ENCODE measurements around the gene MYO5B. TPM values are rescaled to one million over a fixed set of nuclear protein-coding genes. Genes with fewer than 3 reads are reported as not detected.

The MYO5B gene
- total RNA-seq, 2 experiments from 2014 or later, result not detected

DNA sequence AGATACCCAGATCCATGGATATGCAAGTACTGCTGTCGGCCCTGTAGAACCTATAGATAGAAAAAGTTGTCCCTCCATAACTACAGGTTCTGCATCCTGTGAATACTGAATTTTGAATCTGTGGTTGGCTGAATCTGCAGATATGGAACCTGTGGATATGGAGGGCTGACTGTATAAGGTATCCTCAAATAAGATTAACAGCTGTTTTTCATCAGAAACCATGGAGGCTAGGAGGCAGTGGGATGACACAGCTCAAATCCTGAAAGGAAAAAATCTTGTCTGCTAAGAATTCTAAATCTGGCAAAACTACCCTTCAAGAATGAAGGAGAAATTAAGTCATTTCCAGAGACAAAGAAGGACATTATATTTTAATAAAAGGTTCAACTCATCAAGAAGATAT is 367.0 kb downstream of the MYO5B start:
- Histone ChIP-seq H3K9me3 (ENCODE audit: low read length) (no peaks in the 10 kb centered on the region), H3K4me2 (ENCODE audit: low read length) (no peak overlapping the region), H2AFZ (ENCODE audit: low read length) (no peak overlapping the region), H3K4me3 (ENCODE audit: low read depth, low read length, poor library complexity, severe bottlenecking) (no peak overlapping the region), H3K27ac (ENCODE audit: low read depth, low read length, poor library complexity, severe bottlenecking) (no peak overlapping the region), H3K36me3 (ENCODE audit: insufficient read depth, low read length) (no peaks in the 10 kb centered on the region), H4K20me1 (ENCODE audit: insufficient read depth, low read length) (no peaks in the 10 kb centered on the region), H3K4me1 (ENCODE audit: insufficient read depth, low read length, poor library complexity, severe bottlenecking) (no peaks in the 10 kb centered on the region), H3K79me2 (ENCODE audit: insufficient read depth, low read depth, low read length) (no peaks in the 10 kb centered on the region), H3K9me2 (ENCODE audit: insufficient read depth, low read length) (no peaks in the 10 kb centered on the region)
- no peak for DNase-seq (ENCODE audit: low spot score)
- intact Hi-C loops (cut with micrococcal nuclease; ENCODE audit: unreplicated experiment), result no loop called here
- BruUV-seq (replicated peaks), result no TSS peak
- TF ChIP-seq, protein P1, sequence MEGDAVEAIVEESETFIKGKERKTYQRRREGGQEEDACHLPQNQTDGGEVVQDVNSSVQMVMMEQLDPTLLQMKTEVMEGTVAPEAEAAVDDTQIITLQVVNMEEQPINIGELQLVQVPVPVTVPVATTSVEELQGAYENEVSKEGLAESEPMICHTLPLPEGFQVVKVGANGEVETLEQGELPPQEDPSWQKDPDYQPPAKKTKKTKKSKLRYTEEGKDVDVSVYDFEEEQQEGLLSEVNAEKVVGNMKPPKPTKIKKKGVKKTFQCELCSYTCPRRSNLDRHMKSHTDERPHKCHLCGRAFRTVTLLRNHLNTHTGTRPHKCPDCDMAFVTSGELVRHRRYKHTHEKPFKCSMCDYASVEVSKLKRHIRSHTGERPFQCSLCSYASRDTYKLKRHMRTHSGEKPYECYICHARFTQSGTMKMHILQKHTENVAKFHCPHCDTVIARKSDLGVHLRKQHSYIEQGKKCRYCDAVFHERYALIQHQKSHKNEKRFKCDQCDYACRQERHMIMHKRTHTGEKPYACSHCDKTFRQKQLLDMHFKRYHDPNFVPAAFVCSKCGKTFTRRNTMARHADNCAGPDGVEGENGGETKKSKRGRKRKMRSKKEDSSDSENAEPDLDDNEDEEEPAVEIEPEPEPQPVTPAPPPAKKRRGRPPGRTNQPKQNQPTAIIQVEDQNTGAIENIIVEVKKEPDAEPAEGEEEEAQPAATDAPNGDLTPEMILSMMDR (conservative IDR thresholded peaks at IDR 0.05; ENCODE audit: low read length), result no peak
- no peak for TF ChIP-seq EZH2phosphoT487 (IDR thresholded peaks at IDR 0.05; ENCODE audit: borderline replicate concordance, low read depth, low read length)
- ChIA-PET CTCF (ENCODE audit: unreplicated experiment) (no interaction called here), POLR2A (interaction anchor here (0.7 kb wide), 1 partner anchor 12 kb away, joined by 3 read pairs; no protein-coding TSS in a partner anchor)

DNA sequence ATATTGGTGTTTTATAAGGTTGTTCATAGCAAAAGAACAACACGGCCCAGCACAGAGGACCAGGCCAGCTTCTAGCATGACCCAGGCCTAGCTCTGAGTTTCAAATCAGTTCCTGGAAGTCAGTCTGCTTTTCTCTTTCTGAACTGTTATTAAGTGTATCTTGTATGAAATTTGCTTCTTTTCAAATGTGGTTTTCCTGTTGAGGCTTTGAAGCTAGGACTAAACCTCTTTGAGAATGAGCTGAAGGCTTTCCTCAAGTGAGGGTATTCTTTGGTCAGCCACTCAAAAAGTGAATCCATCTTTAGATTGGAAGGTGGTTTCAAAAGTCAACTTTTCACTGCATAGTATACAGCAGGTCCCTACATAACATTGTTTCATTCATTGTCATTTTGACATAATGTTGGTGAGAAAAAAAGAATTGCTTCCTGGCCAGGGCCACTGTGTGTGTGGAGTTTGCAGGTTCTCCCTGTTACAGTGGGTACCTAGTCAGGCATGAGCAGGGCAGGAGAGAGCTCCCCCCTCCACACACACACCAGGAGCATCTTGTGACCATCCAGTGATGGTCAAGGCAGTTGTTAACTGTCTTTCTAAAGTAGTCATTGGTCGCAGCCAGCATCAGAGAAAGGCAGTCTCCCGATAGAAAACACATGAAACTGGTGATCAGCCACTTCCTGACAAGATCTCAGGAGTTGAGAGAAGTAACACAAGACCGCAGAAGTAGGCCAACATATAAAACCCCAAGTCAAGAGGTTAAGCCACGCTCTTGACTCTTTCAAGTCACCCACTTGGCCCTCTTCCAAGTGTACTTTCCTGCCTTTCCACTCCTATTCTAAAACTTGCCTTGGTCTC is 374.9 kb downstream of the MYO5B start:
- CTCF ChIA-PET (ENCODE audit: unreplicated experiment), result no interaction called here
- DNase-seq (ENCODE audit: low spot score), result no peak
- no peak for TF ChIP-seq EZH2phosphoT487 (IDR thresholded peaks at IDR 0.05; ENCODE audit: borderline replicate concordance, low read depth, low read length)
- TF ChIP-seq, protein P1 (conservative IDR thresholded peaks at IDR 0.05; ENCODE audit: low read length), result no peak
- BruUV-seq (replicated peaks), result no TSS peak
- Histone ChIP-seq H3K9me3 (ENCODE audit: low read length) (no peaks in the 10 kb centered on the region), H3K27ac (ENCODE audit: low read depth, low read length, poor library complexity, severe bottlenecking) (no peak overlapping the region), H3K36me3 (ENCODE audit: insufficient read depth, low read length) (no peaks in the 10 kb centered on the region), H4K20me1 (ENCODE audit: insufficient read depth, low read length) (no peaks in the 10 kb centered on the region), H3K79me2 (ENCODE audit: insufficient read depth, low read depth, low read length) (no peaks in the 10 kb centered on the region), H3K4me3 (ENCODE audit: low read depth, low read length, poor library complexity, severe bottlenecking) (no peak overlapping the region), H3K4me2 (ENCODE audit: low read length) (no peak overlapping the region), H3K9me2 (ENCODE audit: insufficient read depth, low read length) (no peaks in the 10 kb centered on the region), H3K4me1 (ENCODE audit: insufficient read depth, low read length, poor library complexity, severe bottlenecking) (no peaks in the 10 kb centered on the region), H2AFZ (ENCODE audit: low read length) (no peak overlapping the region)
- intact Hi-C loops (cut with micrococcal nuclease; ENCODE audit: unreplicated experiment), result loop anchor here (10.0 kb wide), 1 partner anchor 555 kb away; the partner anchor contains the start of gene SKA1
- POLR2A ChIA-PET, result no interaction called here

DNA sequence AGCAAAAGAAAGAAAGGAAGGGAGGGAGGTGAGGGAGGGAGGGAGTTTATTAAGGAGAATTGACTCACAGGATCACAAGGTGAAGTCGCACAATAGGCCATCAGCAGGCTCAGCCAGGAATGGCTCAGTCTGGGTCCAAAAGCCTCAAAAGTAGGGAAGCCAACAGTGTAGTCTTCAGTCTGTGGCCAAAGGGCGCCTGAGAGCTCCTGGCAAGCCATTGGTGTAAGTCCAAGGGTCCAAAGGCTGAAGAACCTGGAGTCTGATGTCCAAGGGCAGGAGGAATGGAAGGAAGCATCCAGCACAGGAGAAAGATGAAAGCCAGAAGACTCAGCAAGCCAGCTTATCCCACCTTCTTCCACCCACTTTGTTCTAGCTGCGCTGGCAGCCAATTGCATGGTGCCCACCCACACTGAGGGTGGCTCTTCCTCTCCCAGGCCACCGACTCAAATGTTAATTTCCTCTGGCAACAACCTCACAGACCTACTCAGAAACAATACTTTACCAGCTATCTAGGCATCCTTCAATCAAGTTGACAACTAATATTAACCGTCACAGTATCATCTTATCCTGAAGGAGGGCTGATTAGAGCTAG is 375.8 kb downstream of the MYO5B start:
- no peak overlapping the region for H3K4me2 ChIP-seq (ENCODE audit: low read length)
- intact Hi-C loops (cut with micrococcal nuclease; ENCODE audit: unreplicated experiment), result loop anchor here (10.0 kb wide), 1 partner anchor 556 kb away; the partner anchor contains the start of gene SKA1
- no peak overlapping the region for H3K4me3 ChIP-seq (ENCODE audit: low read depth, low read length, poor library complexity, severe bottlenecking)
- TF ChIP-seq EZH2phosphoT487 (IDR thresholded peaks at IDR 0.05; ENCODE audit: borderline replicate concordance, low read depth, low read length), result no peak
- TF ChIP-seq, protein P1 (conservative IDR thresholded peaks at IDR 0.05; ENCODE audit: low read length), result no peak
- H4K20me1 ChIP-seq (ENCODE audit: insufficient read depth, low read length), result no peaks in the 10 kb centered on the region
- DNase-seq (ENCODE audit: low spot score), result no peak
- H3K27ac ChIP-seq (ENCODE audit: low read depth, low read length, poor library complexity, severe bottlenecking), result no peak overlapping the region
- no TSS peak for BruUV-seq (replicated peaks)
- no peak overlapping the region for H2AFZ ChIP-seq (ENCODE audit: low read length)
- no peaks in the 10 kb centered on the region for H3K79me2 ChIP-seq (ENCODE audit: insufficient read depth, low read depth, low read length)
- ChIA-PET CTCF (ENCODE audit: unreplicated experiment) (no interaction called here), POLR2A (no interaction called here)
- H3K9me2 ChIP-seq (ENCODE audit: insufficient read depth, low read length), result no peaks in the 10 kb centered on the region
- no peaks in the 10 kb centered on the region for H3K9me3 ChIP-seq (ENCODE audit: low read length)
- H3K36me3 ChIP-seq (ENCODE audit: insufficient read depth, low read length), result no peaks in the 10 kb centered on the region
- no peaks in the 10 kb centered on the region for H3K4me1 ChIP-seq (ENCODE audit: insufficient read depth, low read length, poor library complexity, severe bottlenecking)
